ENCODE results near the gene TBC1D4.

DNA sequence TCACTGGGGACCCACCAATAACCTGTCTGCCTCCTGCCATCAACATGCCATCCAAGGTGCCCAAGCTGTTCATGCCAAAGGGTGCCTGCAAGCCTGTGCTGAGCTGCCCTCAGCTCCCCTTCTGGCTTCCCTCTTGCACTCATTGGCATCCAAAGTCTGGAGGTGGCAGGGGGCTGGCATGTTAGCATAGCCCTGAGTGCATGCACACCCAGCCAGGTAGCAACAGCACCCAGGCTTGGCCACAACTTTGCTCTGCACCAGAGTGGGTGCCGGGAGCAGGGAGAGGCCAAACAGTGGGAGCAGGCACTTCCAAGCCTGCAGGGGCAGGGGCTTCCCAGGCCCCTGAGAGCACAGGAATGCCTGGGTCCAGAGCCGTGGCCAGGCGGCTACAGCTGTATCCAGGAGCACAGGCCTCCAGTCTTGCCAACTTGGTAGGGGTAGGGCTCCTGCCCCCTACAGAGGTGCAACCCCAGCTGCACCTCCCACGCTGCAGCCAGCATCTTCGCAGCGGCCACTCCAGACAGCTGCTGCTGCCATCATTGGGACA, 26.1 kb upstream of the TBC1D4 start:
- TF ChIP-seq POLR2A (IDR thresholded peaks at IDR 0.05; ENCODE audit: low read length), result no peak
- no peak for TF ChIP-seq GATA1 (IDR thresholded peaks at IDR 0.05; ENCODE audit: low read depth, low read length)

Measured in erythroblast (primary cell).